ENCODE measurements around the gene CATSPERZ. TPM values are rescaled to one million over a fixed set of nuclear protein-coding genes. Genes with fewer than 3 reads are reported as not detected.
"Not testable (repeated sequence)": the region's sequence is repeated elsewhere in the genome, so short reads cannot be mapped to it uniquely, and the experiment has no call there.

Gene CATSPERZ
- total RNA-seq, 1 donor from 2014 or later, result not detected

DNA sequence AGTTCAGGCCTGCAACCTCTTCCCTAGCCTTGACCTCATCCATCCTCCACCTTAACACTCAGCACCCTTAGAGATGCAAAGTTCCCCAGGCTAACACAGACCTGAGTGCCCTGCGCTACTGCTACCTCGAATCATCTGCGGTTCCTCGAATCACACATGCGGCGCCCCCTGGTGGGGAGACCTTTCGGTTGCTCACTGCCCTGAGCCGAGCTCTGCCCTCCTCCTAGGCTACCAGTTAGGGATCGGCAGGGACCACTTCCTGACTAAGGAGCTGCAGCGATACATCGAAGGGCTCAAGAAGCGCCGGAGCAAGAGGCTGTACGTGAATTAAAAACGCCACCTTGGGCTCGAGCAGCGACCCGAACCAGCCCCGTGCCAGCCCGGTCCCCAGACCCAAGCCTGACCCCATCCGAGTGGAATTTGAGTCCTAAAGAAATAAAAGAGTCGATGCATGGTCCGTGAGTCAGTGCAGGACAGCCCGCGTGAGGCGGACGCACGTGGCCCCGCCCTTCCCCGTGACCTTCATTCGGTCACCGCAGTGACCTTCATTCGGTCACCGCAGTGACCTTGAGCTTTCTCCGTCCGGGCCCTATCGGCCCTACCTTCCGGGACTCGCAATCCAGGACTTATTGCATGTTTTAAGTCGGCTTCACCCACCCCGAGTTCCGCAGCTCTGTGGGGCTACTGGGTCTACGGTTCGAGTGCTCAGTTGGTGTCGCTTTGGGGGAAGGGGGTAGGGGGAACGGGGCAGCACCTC is 4.3 kb downstream of the CATSPERZ start:
- DNase-seq (ENCODE audit: low read depth), result peak; percentile 63
- peaks cover 1% of the 10 kb centered on the region for H3K36me3 ChIP-seq (ENCODE audit: control insufficient read depth, insufficient read depth, low read length)
- H3K4me3 ChIP-seq (ENCODE audit: low read depth, low read length), result peak overlapping the region; percentile 56
- TF ChIP-seq, protein P1, sequence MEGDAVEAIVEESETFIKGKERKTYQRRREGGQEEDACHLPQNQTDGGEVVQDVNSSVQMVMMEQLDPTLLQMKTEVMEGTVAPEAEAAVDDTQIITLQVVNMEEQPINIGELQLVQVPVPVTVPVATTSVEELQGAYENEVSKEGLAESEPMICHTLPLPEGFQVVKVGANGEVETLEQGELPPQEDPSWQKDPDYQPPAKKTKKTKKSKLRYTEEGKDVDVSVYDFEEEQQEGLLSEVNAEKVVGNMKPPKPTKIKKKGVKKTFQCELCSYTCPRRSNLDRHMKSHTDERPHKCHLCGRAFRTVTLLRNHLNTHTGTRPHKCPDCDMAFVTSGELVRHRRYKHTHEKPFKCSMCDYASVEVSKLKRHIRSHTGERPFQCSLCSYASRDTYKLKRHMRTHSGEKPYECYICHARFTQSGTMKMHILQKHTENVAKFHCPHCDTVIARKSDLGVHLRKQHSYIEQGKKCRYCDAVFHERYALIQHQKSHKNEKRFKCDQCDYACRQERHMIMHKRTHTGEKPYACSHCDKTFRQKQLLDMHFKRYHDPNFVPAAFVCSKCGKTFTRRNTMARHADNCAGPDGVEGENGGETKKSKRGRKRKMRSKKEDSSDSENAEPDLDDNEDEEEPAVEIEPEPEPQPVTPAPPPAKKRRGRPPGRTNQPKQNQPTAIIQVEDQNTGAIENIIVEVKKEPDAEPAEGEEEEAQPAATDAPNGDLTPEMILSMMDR (IDR thresholded peaks at IDR 0.05; ENCODE audit: insufficient read depth, low read length, poor library complexity, severe bottlenecking), result peak; percentile 87
- peaks cover 15% of the 10 kb centered on the region for H3K27me3 ChIP-seq (ENCODE audit: control insufficient read depth, insufficient read depth, low read length)

DNA sequence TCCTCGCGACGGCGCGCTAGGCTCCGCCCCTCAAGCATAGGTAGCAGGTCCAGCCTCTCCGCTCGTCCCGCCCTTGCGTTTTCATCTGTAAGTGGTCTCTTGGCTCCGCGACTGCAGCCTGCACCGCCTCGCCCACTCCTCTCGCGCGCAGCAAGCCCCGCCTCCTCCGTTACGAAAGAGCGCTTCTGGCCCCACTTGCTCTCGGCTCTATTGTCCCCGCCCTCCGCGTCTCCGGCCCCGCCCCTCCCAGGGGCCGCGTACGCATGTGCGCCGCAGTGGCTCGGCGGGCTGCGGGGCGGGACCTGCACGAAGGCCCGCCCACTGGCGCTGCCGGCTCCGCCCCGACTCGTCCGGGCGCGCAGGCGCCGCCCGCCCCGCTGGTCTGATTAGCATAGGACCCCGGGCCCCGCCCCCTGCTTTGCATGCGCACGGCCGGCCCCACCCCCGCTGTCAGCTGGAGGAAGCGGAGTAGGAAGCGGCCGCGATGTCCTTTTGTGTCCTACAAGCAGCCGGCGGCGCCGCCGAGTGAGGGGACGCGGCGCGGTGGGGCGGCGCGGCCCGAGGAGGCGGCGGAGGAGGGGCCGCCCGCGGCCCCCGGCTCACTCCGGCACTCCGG is 5.0 kb downstream of the CATSPERZ start, which contains the start of gene ESRRA:
Gene ESRRA, plus strand, starts transcription at position 450 of the 616 bp plus-strand sequence. CDS start 1,656 bp downstream, outside the sequence.
- TF ChIP-seq, protein P1 (IDR thresholded peaks at IDR 0.05; ENCODE audit: insufficient read depth, low read length, poor library complexity, severe bottlenecking), result no peak
- peaks cover 1% of the 10 kb centered on the region for H3K36me3 ChIP-seq (ENCODE audit: control insufficient read depth, insufficient read depth, low read length)
- peak within 1 kb of the TSS; percentile 56 for H3K4me3 ChIP-seq (ENCODE audit: low read depth, low read length)
- H3K27me3 ChIP-seq (ENCODE audit: control insufficient read depth, insufficient read depth, low read length), result peaks cover 8% of the 10 kb centered on the region
- DNase-seq (ENCODE audit: low read depth), result peak; percentile 89

DNA sequence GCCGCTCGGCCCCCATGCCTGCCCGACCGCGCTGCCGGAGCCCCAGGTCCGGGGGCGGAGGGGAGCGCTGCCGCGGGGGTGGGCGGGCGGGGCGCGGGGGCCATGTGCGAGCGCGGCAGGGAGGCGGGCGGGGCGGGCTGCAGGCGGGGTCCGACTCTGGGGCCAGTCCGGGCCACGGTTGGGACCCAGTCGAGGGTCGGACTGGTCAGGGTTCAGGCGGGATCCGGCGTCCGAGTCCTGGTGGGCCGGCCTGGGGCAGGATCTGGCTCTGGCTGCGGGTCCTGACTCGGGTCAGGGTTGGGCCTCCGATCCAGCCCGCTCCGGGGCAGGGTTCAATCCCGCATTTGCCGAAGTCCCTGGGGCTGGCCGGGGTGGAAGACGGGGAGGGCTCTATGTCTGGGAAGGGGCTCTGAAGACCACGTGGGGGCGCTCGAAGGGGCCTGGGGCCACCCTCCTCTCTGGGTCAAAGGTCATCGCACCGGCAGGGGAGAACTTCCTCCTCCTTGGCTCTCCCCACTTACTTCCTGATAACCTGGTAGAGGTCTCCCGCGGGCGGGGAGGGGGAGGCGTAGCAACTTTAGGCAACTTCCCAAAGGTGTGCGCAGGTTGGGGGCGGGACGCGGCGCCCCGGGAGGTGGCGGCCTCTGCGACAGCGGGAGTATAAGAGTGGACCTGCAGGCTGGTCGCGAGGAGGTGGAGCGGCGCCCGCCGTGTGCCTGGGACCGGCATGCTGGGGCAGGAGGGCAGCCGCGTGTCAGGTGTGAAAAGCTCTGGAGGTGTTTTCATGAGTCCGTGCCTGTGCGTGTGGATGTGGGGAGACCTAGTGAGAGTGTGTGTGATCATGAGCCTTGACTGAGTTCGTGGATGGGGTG is 5.8 kb downstream of the CATSPERZ start:
- TF ChIP-seq, protein P1 (IDR thresholded peaks at IDR 0.05; ENCODE audit: insufficient read depth, low read length, poor library complexity, severe bottlenecking), result peak; percentile 45
- peak overlapping the region; percentile 51 for H3K4me3 ChIP-seq (ENCODE audit: low read depth, low read length)
- H3K36me3 ChIP-seq (ENCODE audit: control insufficient read depth, insufficient read depth, low read length), result peaks cover 1% of the 10 kb centered on the region
- peaks cover under 1% of the 10 kb centered on the region for H3K27me3 ChIP-seq (ENCODE audit: control insufficient read depth, insufficient read depth, low read length)
- DNase-seq (ENCODE audit: low read depth), result no peak

DNA sequence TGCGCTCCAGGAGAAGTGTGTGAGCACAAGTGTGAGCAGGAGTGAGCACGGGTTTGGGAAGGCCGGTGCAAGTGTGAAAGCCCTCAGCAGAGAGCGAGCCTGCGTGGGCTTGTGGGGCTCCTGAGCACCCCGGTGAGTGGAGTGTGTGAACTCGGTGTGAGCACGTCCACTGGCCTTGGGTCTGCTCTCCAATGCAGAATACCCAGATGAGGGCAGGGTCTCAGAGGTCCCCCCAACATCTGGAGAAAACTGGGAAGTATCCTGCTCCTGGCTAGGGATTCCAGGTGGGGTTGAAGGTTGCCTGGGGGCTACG is 6.4 kb downstream of the CATSPERZ start:
- DNase-seq (ENCODE audit: low read depth), result no peak
- H3K36me3 ChIP-seq (ENCODE audit: control insufficient read depth, insufficient read depth, low read length), result peaks cover 1% of the 10 kb centered on the region
- TF ChIP-seq, protein P1 (IDR thresholded peaks at IDR 0.05; ENCODE audit: insufficient read depth, low read length, poor library complexity, severe bottlenecking), result no peak
- H3K4me3 ChIP-seq (ENCODE audit: low read depth, low read length), result peak overlapping the region; percentile 51
- H3K27me3 ChIP-seq (ENCODE audit: control insufficient read depth, insufficient read depth, low read length), result no peaks in the 10 kb centered on the region

DNA sequence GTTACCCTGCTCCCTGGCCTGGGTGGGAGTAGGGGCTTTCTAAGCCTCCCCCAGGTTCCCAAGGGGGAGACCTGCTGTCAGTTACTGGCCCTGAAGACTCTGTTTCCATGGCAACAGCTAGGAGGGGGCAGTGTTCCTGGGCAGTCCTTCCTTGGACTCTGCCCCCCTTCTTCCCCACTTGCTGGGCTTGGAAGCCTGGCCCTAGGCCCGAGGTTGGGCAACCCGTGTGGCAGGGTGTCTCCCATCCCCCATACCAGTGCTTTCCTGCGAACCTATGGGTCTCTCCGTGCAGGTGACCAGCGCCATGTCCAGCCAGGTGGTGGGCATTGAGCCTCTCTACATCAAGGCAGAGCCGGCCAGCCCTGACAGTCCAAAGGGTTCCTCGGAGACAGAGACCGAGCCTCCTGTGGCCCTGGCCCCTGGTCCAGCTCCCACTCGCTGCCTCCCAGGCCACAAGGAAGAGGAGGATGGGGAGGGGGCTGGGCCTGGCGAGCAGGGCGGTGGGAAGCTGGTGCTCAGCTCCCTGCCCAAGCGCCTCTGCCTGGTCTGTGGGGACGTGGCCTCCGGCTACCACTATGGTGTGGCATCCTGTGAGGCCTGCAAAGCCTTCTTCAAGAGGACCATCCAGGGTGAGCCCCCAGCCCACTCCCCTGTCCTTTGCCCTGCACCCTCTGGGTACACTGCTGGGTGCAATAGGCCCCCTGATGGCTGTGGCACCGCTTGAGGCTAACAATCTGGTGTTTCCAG is 6.9 kb downstream of the CATSPERZ start:
- TF ChIP-seq, protein P1 (IDR thresholded peaks at IDR 0.05; ENCODE audit: insufficient read depth, low read length, poor library complexity, severe bottlenecking), result no peak
- DNase-seq (ENCODE audit: low read depth), result no peak
- Histone ChIP-seq H3K27me3 (ENCODE audit: control insufficient read depth, insufficient read depth, low read length) (no peaks in the 10 kb centered on the region), H3K36me3 (ENCODE audit: control insufficient read depth, insufficient read depth, low read length) (peaks cover 1% of the 10 kb centered on the region), H3K4me3 (ENCODE audit: low read depth, low read length) (peak overlapping the region; percentile 51)

DNA sequence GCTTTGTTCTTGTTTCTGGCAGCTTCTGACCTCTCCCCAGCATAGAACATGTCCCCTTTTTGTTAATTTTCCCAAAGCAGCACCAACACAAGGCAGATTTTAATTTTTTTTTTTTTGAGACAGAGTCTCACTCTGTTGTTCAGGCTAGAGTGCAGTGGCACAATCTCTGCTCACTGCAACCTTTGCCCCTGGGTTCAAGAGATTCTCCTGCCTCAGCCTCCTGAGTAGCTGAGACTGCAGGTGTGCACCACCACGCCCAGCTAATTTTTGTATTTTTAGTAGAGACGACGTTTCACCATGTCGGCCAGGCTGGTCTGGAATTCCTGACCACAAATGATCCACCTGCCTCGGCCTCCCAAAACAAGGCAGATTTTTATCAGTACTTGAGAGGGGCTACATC is 7.6 kb downstream of the CATSPERZ start:
- H3K36me3 ChIP-seq (ENCODE audit: control insufficient read depth, insufficient read depth, low read length); H3K27me3 ChIP-seq (ENCODE audit: control insufficient read depth, insufficient read depth, low read length); H3K4me3 ChIP-seq (ENCODE audit: low read depth, low read length); DNase-seq (ENCODE audit: low read depth): not testable (repeated sequence)
